HCT116 (cell line): Measurements from ENCODE around the gene DAND5. TPM values are rescaled to one million over a fixed set of nuclear protein-coding genes. Genes with fewer than 3 reads are reported as not detected.

Experiments
- ATAC-seq: fragments of 200-7000 bp; cut with Tn5 transposase; 2 replicates; pipeline ENCODE4 v1.9.1; 2020; ENCODE audit warnings: mild to moderate bottlenecking, moderate library complexity
- BruUV-seq: library from RNA; stranded (reverse); fragments of 400-500 nt; replicated peaks from 2 replicates; lab custom pipeline; 2021; lab: Mats Ljungman, UMichigan
- CTCF ChIA-PET: fragments of 300-600 bp; sonication (Branson Sonifier 250); formaldehyde crosslinking; loops from one replicate; lab custom pipeline; 2021; ENCODE audit warnings: antibody characterized with exemption; lab: Charles Lee
- POLR2A ChIA-PET: fragments of 300-600, 350-600 bp; sonication (Branson Sonifier 250); formaldehyde crosslinking; loops from one replicate; lab custom pipeline; 2021; ENCODE audit warnings: antibody characterized with exemption; lab: Charles Lee
- RAD21 ChIA-PET, 2 experiments: fragments of 300-600 bp; sonication (Branson Sonifier 250); formaldehyde crosslinking; loops; one replicate each; lab custom pipeline; 2023; ENCODE audit warnings: low total read pairs in 2 of 2; ENCODE audit not compliant: uncharacterized antibody in 2 of 2, unreplicated experiment in 2 of 2, low non-redundant PET in 1 of 2; lab: Charles Lee
- DNase-seq: peaks from one replicate; pipeline ENCODE4 v3.0.0-alpha.2; 2010; ENCODE audit warnings: low read depth, low spot score
- H2AFZ ChIP-seq: fragments of 200-600 bp; shearing (Covaris generic), sonication (generic); 2 replicates; pipeline ENCODE4 v1.6.1; 2017; ENCODE audit warnings: low read depth, mixed run types, mixed read lengths, antibody characterized with exemption, low read length; ENCODE audit not compliant: poor library complexity, severe bottlenecking
- H3K27ac ChIP-seq: 2 replicates; pipeline ENCODE4 v1.5.1; 2012; ENCODE audit warnings: low read depth, low read length
- H3K27me3 ChIP-seq: fragments of 200-600 bp; sonication (generic); 2 replicates; pipeline ENCODE4 v1.6.1; 2016; ENCODE audit warnings: mixed run types, low read length, mixed read lengths; ENCODE audit not compliant: insufficient read depth
- H3K36me3 ChIP-seq, 2 experiments: fragments of 200-500 bp in 1 of 2; fragments of 200-600 bp in 1 of 2; sonication (Bioruptor generic) in 1 of 2; sonication (generic) in 1 of 2; 2 replicates each; pipeline versions ENCODE4 v1.5.1 to v1.6.1; 2014 to 2016; ENCODE audit warnings: low read length in 2 of 2, inconsistent platforms in 1 of 2, mixed read lengths in 1 of 2, mixed run types in 1 of 2; ENCODE audit not compliant: insufficient read depth in 2 of 2, control insufficient read depth in 1 of 2
- H3K4me1 ChIP-seq, 2 experiments: fragments of 200-600 bp in 1 of 2; sonication (generic) in 1 of 2; 2 replicates each; pipeline versions ENCODE4 v1.5.1 to v1.6.1; 2012 to 2017; ENCODE audit warnings: low read length in 2 of 2, inconsistent platforms in 1 of 2, mild to moderate bottlenecking in 1 of 2, mixed read lengths in 1 of 2, mixed run types in 1 of 2, moderate library complexity in 1 of 2; ENCODE audit not compliant: insufficient read depth in 2 of 2, control insufficient read depth in 1 of 2
- H3K4me2 ChIP-seq: fragments of 200-600 bp; sonication (generic); 2 replicates; pipeline ENCODE4 v1.6.1; 2017; ENCODE audit warnings: mixed run types, low read length, mixed read lengths
- H3K4me3 ChIP-seq, 2 experiments: fragments of 200-600 bp in 1 of 2; sonication (generic) in 1 of 2; replicated peaks in 1 of 2; 2 replicates each; pipeline ENCODE4 v1.5.1; 2011 to 2016; ENCODE audit warnings: low read length in 2 of 2, control low read depth in 1 of 2, low read depth in 1 of 2, mild to moderate bottlenecking in 1 of 2, mixed read lengths in 1 of 2, mixed run types in 1 of 2
- H3K79me2 ChIP-seq: fragments of 200-600 bp; sonication (generic); 2 replicates; pipeline ENCODE4 v1.6.1; 2017; ENCODE audit warnings: mild to moderate bottlenecking, mixed run types, low read length, moderate library complexity, mixed read lengths; ENCODE audit not compliant: insufficient read depth
- H3K9ac ChIP-seq: fragments of 200-600 bp; sonication (generic); 2 replicates; pipeline ENCODE4 v1.6.1; 2016; ENCODE audit warnings: low read length, mixed read lengths
- H3K9me2 ChIP-seq: fragments of 200-600 bp; sonication (generic), shearing (Covaris generic); 2 replicates; pipeline ENCODE4 v1.6.1; 2017; ENCODE audit warnings: mixed run types, mild to moderate bottlenecking, moderate library complexity; ENCODE audit not compliant: insufficient read depth
- H3K9me3 ChIP-seq, 2 experiments: fragments of 200-500 bp in 1 of 2; fragments of 200-600 bp in 1 of 2; sonication (Bioruptor generic) in 1 of 2; sonication (generic) in 1 of 2; 2 replicates each; pipeline ENCODE4 v1.6.1; 2014 to 2017; ENCODE audit warnings: low read length in 2 of 2, mixed read lengths in 2 of 2, inconsistent platforms in 1 of 2, low read depth in 1 of 2, mild to moderate bottlenecking in 1 of 2, mixed run types in 1 of 2, moderate library complexity in 1 of 2; ENCODE audit not compliant: control insufficient read depth in 1 of 2, insufficient read depth in 1 of 2
- H4K20me1 ChIP-seq: fragments of 200-600 bp; sonication (generic), shearing (Covaris generic); 2 replicates; pipeline ENCODE4 v1.6.1; 2017; ENCODE audit warnings: mixed run types, mild to moderate bottlenecking, moderate library complexity; ENCODE audit not compliant: insufficient read depth
- CBX3 ChIP-seq: IDR thresholded peaks from 2 replicates; pipeline ENCODE4 v1.6.1; 2012; ENCODE audit warnings: low read depth
- CEBPB ChIP-seq: IDR thresholded peaks from 2 replicates; pipeline ENCODE4 v1.6.1; 2012; ENCODE audit warnings: low read depth
- EZH2 ChIP-seq: fragments of 200-600 bp; sonication (generic); IDR thresholded peaks from 2 replicates; pipeline ENCODE4 v1.6.1; 2017; ENCODE audit warnings: antibody characterized with exemption, mixed run types
- FOSL1 ChIP-seq: IDR thresholded peaks from 2 replicates; pipeline ENCODE4 v1.6.1; 2012; ENCODE audit warnings: low read depth
- JUND ChIP-seq: IDR thresholded peaks from 2 replicates; pipeline ENCODE4 v1.6.1; 2012
- POLR2AphosphoS5 ChIP-seq: IDR thresholded peaks from 2 replicates; pipeline ENCODE4 v1.6.1; 2011; ENCODE audit warnings: mild to moderate bottlenecking, low read depth, low read length, moderate library complexity
- RAD21 ChIP-seq: IDR thresholded peaks from 2 replicates; pipeline ENCODE4 v1.6.1; 2012; ENCODE audit warnings: low read depth, mild to moderate bottlenecking
- SIN3A ChIP-seq: IDR thresholded peaks from 2 replicates; pipeline ENCODE4 v1.6.1; 2012; ENCODE audit warnings: low read depth
- ZFX ChIP-seq: fragments of 450-650 bp; IDR thresholded peaks from 2 replicates; pipeline ENCODE4 v1.6.1; 2017
- ZNF274 ChIP-seq: fragments of 200-500 bp; sonication (Bioruptor generic); IDR thresholded peaks from 2 replicates; pipeline ENCODE4 v1.6.1; 2014; ENCODE audit warnings: mild to moderate bottlenecking, low read depth, low read length, inconsistent platforms
- intact Hi-C: fragments of 100-400 bp; cut with micrococcal nuclease; formaldehyde crosslinking; loops from 2 replicates; pipeline ENCODE4 v1.10.0; 2022
- total RNA-seq: library from RNA; stranded (reverse); gene quantifications from one replicate; pipeline ENCODE4 v1.2.1, GENCODE V29; 2021; ENCODE audit not compliant: unreplicated experiment
- TF ChIP-seq, protein P1 (sequence below): IDR thresholded peaks from 2 replicates; pipeline ENCODE4 v1.6.1; 2012
- TF ChIP-seq, protein P2 (sequence below): IDR thresholded peaks from 2 replicates; pipeline ENCODE4 v1.6.1; 2011; ENCODE audit warnings: mild to moderate bottlenecking, low read length, moderate library complexity; ENCODE audit not compliant: insufficient replicate concordance; ENCODE audit errors: extremely low read depth

The DAND5 gene
- total RNA-seq, 1 experiment from 2014 or later, result 0.25 TPM

DNA sequence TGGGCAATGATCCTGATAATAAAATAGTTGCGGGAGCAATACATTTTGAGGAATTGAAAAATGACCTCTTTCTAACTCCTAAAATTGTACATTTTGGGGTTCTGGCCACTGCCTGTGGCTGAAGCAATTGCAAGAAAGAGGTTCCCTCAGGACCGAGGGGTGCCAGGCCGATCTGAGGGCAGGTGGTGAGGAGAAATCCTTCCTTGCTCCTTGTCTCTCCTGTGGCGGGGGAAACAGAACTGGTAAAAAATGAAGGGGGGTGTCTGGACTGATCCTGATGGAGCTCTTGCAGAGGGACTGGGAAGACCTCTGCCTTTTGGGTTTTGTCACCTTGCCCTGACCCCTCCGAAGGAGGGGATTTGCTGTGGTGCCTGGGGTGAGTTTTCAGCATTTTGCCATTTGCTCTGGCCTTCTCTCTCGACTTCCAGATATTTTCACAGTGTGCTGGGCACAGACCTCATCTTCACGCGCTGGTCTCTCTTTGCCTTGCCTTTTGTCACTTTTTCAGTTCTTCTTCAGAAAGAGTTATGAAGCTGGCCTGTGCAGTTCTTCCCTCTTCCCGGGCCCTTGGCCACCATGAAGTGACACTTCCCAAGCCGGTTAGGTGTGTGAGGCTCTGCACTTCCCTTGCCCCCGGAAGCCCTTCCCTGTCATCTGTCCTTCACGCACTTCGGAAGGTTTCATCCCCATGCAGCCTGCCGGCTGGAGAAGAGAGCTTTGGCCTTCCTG is 48.1 kb downstream of the DAND5 start:
- RAD21 ChIA-PET, result no interaction called here
- no peaks in the 10 kb centered on the region for H3K9me2 ChIP-seq
- no peaks in the 10 kb centered on the region for H3K9me3 ChIP-seq
- H3K4me1 ChIP-seq, result peaks cover 14 to 20% of the 10 kb centered on the region in 2 experiments
- BruUV-seq, result no TSS peak
- intact Hi-C loops, result no loop called here
- no peaks in the 10 kb centered on the region for H3K79me2 ChIP-seq
- DNase-seq, result no peak
- H3K9ac ChIP-seq, result no peak overlapping the region
- TF ChIP-seq CEBPB (no peak), ZNF274 (no peak), FOSL1 (no peak), POLR2AphosphoS5 (no peak), JUND (no peak), CBX3 (no peak), RAD21 (no peak), SIN3A (no peak), EZH2 (no peak), ZFX (no peak)
- TF ChIP-seq, protein P1, sequence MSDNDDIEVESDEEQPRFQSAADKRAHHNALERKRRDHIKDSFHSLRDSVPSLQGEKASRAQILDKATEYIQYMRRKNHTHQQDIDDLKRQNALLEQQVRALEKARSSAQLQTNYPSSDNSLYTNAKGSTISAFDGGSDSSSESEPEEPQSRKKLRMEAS, result no peak
- TF ChIP-seq, protein P2, sequence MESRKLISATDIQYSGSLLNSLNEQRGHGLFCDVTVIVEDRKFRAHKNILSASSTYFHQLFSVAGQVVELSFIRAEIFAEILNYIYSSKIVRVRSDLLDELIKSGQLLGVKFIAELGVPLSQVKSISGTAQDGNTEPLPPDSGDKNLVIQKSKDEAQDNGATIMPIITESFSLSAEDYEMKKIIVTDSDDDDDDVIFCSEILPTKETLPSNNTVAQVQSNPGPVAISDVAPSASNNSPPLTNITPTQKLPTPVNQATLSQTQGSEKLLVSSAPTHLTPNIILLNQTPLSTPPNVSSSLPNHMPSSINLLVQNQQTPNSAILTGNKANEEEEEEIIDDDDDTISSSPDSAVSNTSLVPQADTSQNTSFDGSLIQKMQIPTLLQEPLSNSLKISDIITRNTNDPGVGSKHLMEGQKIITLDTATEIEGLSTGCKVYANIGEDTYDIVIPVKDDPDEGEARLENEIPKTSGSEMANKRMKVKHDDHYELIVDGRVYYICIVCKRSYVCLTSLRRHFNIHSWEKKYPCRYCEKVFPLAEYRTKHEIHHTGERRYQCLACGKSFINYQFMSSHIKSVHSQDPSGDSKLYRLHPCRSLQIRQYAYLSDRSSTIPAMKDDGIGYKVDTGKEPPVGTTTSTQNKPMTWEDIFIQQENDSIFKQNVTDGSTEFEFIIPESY, result no peak
- no peak overlapping the region for H3K27ac ChIP-seq
- POLR2A ChIA-PET, result interaction anchor here (1.1 kb wide), 1 partner anchor 12 kb away, joined by 6 read pairs; no protein-coding TSS in a partner anchor
- ATAC-seq, result no peak
- no peak overlapping the region for H3K4me3 ChIP-seq
- no peaks in the 10 kb centered on the region; the same call in 1 of the 2 replicates for H4K20me1 ChIP-seq
- no peak overlapping the region for H2AFZ ChIP-seq
- H3K4me2 ChIP-seq, result no peak overlapping the region
- CTCF ChIA-PET, result interaction anchor here (2.3 kb wide), 1 partner anchor 16 kb away, joined by 10 read pairs; no protein-coding TSS in a partner anchor
- H3K27me3 ChIP-seq, result no peaks in the 10 kb centered on the region
- H3K36me3 ChIP-seq, result no peaks in the 10 kb centered on the region
